Trophoblast cell (in vitro differentiated cells and primary cell): ENCODE data around the gene STING1. TPM values are rescaled to one million over a fixed set of nuclear protein-coding genes. Genes with fewer than 3 reads are reported as not detected.
"Not testable (repeated sequence)": the region's sequence is repeated elsewhere in the genome, so short reads cannot be mapped to it uniquely, and the experiment has no call there.

ENCODE experiments used
- DNase-seq, 2 donors: peaks; one replicate each; pipeline ENCODE4 v3.0.0-alpha.2; 2016
- H2AFZ ChIP-seq: 2 replicates; pipeline ENCODE4 v1.6.1; 2013; ENCODE audit warnings: low read length, moderate library complexity, mild to moderate bottlenecking; ENCODE audit not compliant: insufficient read depth, poor library complexity
- H2AK5ac ChIP-seq: 2 replicates; pipeline ENCODE4 v1.6.1; 2013; ENCODE audit warnings: mild to moderate bottlenecking, low read length
- H2BK120ac ChIP-seq: 2 replicates; pipeline ENCODE4 v1.6.1; 2013; ENCODE audit warnings: low read length, mild to moderate bottlenecking, moderate library complexity; ENCODE audit not compliant: insufficient read depth, poor library complexity
- H2BK12ac ChIP-seq: 2 replicates; pipeline ENCODE4 v1.6.1; 2013; ENCODE audit warnings: mild to moderate bottlenecking, low read length, moderate library complexity
- H2BK5ac ChIP-seq: 2 replicates; pipeline ENCODE4 v1.6.1; 2013; ENCODE audit warnings: low read length, low read depth, moderate library complexity, mild to moderate bottlenecking; ENCODE audit not compliant: poor library complexity
- H3K14ac ChIP-seq: 2 replicates; pipeline ENCODE4 v1.6.1; 2013; ENCODE audit warnings: mild to moderate bottlenecking, low read length
- H3K18ac ChIP-seq: 2 replicates; pipeline ENCODE4 v1.6.1; 2013; ENCODE audit warnings: mild to moderate bottlenecking, low read length
- H3K23ac ChIP-seq: 2 replicates; pipeline ENCODE4 v1.6.1; 2013; ENCODE audit warnings: low read length
- H3K27ac ChIP-seq: 2 replicates; pipeline ENCODE4 v1.5.1; 2013; ENCODE audit warnings: low read depth, mild to moderate bottlenecking, inconsistent platforms, low read length, moderate library complexity
- H3K27me3 ChIP-seq: 2 replicates; pipeline ENCODE4 v1.6.1; 2013; ENCODE audit warnings: inconsistent platforms, mild to moderate bottlenecking, low read length, moderate library complexity; ENCODE audit not compliant: insufficient read depth
- H3K36me3 ChIP-seq, 2 experiments: 1 replicate in 1 of 2; 2 replicates in 1 of 2; pipeline ENCODE4 v1.6.1; 2013; ENCODE audit warnings: low read length in 2 of 2, mild to moderate bottlenecking in 2 of 2, moderate library complexity in 1 of 2; ENCODE audit not compliant: insufficient read depth in 2 of 2, control insufficient read depth in 1 of 2
- H3K4ac ChIP-seq: 2 replicates; pipeline ENCODE4 v1.6.1; 2013; ENCODE audit warnings: low read depth, mild to moderate bottlenecking, low read length, moderate library complexity
- H3K4me1 ChIP-seq, 2 experiments: 1 replicate in 1 of 2; 2 replicates in 1 of 2; pipeline ENCODE4 v1.6.1; 2013; ENCODE audit warnings: low read length in 2 of 2, mild to moderate bottlenecking in 2 of 2, moderate library complexity in 1 of 2; ENCODE audit not compliant: insufficient read depth in 2 of 2, control insufficient read depth in 1 of 2
- H3K4me2 ChIP-seq: 2 replicates; pipeline ENCODE4 v1.6.1; 2013; ENCODE audit warnings: inconsistent platforms, mild to moderate bottlenecking, low read length, moderate library complexity
- H3K4me3 ChIP-seq: 2 replicates; pipeline ENCODE4 v1.5.1; 2013; ENCODE audit warnings: mild to moderate bottlenecking, low read depth, low read length, inconsistent platforms
- H3K79me1 ChIP-seq: one replicate; pipeline ENCODE4 v1.6.1; 2013; ENCODE audit warnings: low read length
- H3K79me2 ChIP-seq: 2 replicates; pipeline ENCODE4 v1.6.1; 2013; ENCODE audit warnings: low read length, mild to moderate bottlenecking; ENCODE audit not compliant: control insufficient read depth, insufficient read depth, poor library complexity
- H3K9ac ChIP-seq: 2 replicates; pipeline ENCODE4 v1.6.1; 2013; ENCODE audit warnings: mild to moderate bottlenecking, low read length
- H3K9me3 ChIP-seq: 2 replicates; pipeline ENCODE4 v1.6.1; 2013; ENCODE audit warnings: low read depth, mild to moderate bottlenecking, control low read depth, inconsistent platforms, low read length; ENCODE audit not compliant: insufficient read depth
- H4K12ac ChIP-seq: 2 replicates; pipeline ENCODE4 v1.6.1; 2013; ENCODE audit warnings: low read depth, mild to moderate bottlenecking, low read length, moderate library complexity
- H4K8ac ChIP-seq: 2 replicates; pipeline ENCODE4 v1.6.1; 2013; ENCODE audit warnings: low read depth, mild to moderate bottlenecking, low read length, moderate library complexity
- H4K91ac ChIP-seq: one replicate; pipeline ENCODE4 v1.6.1; 2013; ENCODE audit warnings: low read depth, mild to moderate bottlenecking, low read length, moderate library complexity
- WGBS: extraction: QIAGEN DNeasy Blood & Tissue Kit; methylation state at CpG from one replicate; pipeline ENCODE4 v1.1.7; 2013; ENCODE audit warnings: missing lambda C conversion rate; ENCODE audit not compliant: insufficient read length, insufficient coverage; ENCODE audit errors: extremely low coverage; 5-methylcytosine and 5-hydroxymethylcytosine counted together
- polyA plus RNA-seq: library from polyadenylated mRNA; stranded (reverse); fragments of 200-250 nt; gene quantifications from 2 replicates; pipeline ENCODE4 v1.2.3, GENCODE V29; 2013

The STING1 gene
- polyA plus RNA-seq: 0.07 and 0.08 TPM in 2 replicates

DNA sequence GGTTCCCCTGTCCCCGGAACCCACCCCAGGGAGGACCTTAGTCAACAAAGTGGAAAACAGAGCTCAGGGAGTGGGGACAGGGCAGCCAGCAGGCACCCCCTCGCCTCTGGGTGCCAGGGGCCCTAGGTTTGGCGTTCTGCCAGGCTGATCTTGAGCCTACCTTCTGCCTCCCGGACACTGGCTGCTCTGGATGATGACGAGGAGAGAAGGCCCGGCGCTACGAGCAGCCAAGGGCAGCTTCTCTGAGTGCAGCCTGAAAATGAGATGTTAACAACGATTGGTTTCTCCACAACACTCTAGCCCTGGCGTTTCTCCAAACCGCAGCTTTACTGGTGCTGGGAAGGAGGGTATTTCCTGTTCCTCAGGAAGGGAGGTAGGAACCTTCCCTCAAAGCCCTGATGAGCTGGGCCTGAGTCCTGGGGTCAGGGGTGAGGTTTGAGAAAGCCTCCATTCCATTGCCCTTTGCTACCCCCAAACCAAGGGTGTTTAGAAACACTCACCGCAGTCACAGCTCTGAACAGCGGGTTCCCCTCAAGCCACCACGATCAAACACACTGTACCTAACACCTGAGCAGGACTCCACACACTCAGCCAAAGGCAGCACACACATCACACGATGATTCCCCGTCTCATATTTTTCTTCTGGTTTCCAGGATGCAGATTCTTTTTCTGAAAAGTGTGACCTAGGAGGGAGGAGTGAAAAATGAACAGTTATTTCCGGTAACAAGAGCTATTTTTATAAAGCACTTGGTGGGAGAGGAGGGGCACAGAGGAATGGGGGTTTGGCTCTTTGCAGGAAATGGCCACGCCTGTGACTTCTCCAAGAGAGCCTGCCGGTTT is at the start of gene STING1:
Gene STING1, minus strand, starts transcription at position 709 of the 840 bp plus-strand sequence. CDS start 1,054 bp downstream, outside the sequence.
- peaks cover 0 to 3% of the 10 kb centered on the region in 2 experiments for H3K4me1 ChIP-seq
- H3K79me1 ChIP-seq: no peaks in the 10 kb centered on the region
- H4K12ac ChIP-seq: no peak within 1 kb of the TSS
- H3K4ac ChIP-seq: no peak within 1 kb of the TSS
- no peak within 1 kb of the TSS for H3K9ac ChIP-seq
- peak within 1 kb of the TSS; percentile 13 for H2AFZ ChIP-seq
- peaks cover 3% of the 10 kb centered on the region for H3K9me3 ChIP-seq
- no peak within 1 kb of the TSS for H3K23ac ChIP-seq
- no peaks in the 10 kb centered on the region for H3K79me2 ChIP-seq
- H3K4me2 ChIP-seq: no peak within 1 kb of the TSS
- H3K36me3 ChIP-seq: no peaks in the 10 kb centered on the region
- H2BK5ac ChIP-seq: no peak within 1 kb of the TSS
- WGBS: no CpG with 5 or more reads among the region's 19 CpGs
- no peak within 1 kb of the TSS for H4K8ac ChIP-seq
- H3K18ac ChIP-seq: no peak within 1 kb of the TSS
- no peaks in the 10 kb centered on the region for H3K27me3 ChIP-seq
- no peak within 1 kb of the TSS for H3K4me3 ChIP-seq
- no peak within 1 kb of the TSS for H2AK5ac ChIP-seq
- no peak within 1 kb of the TSS for H2BK120ac ChIP-seq
- H2BK12ac ChIP-seq: no peak within 1 kb of the TSS
- H4K91ac ChIP-seq: no peak within 1 kb of the TSS
- no peak within 1 kb of the TSS for H3K27ac ChIP-seq
- peak in 1 of 2 donors; percentile 31 for DNase-seq
- no peak within 1 kb of the TSS for H3K14ac ChIP-seq

DNA sequence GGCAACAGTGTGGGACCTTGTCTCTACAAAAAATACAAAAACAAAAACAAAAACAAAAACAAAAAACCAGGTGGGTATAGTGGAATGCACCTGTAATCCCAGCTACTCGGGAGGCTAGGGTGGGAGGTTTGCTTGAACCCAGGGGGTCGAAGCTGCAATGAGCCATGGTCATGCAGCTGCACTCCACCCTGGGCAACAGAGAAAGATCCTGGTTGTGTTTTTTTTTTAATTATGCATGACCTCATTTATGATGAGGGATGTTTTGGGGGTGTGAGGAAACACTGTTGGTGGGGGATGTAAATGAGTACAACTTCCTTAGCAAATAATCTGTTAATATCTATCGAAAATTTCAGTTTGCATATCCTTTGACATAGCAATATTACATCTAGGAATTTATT is 49.2 kb upstream of the STING1 start:
- Histone ChIP-seq H3K27ac (no peak overlapping the region), H3K4ac (no peak overlapping the region), H3K79me2 (no peaks in the 10 kb centered on the region), H4K91ac (no peak overlapping the region), H3K14ac (no peak overlapping the region), H2AFZ (no peak overlapping the region), H4K12ac (no peak overlapping the region), H3K23ac (no peak overlapping the region), H3K9me3 (no peaks in the 10 kb centered on the region), H3K27me3 (no peaks in the 10 kb centered on the region), H3K79me1 (no peaks in the 10 kb centered on the region), H2AK5ac (no peak overlapping the region), H3K9ac (no peak overlapping the region), H3K4me2 (no peak overlapping the region), H2BK120ac (no peak overlapping the region), H2BK5ac (no peak overlapping the region), H3K18ac (no peak overlapping the region), H3K36me3 (no peaks in the 10 kb centered on the region), H2BK12ac (no peak overlapping the region), H3K4me1 (no peaks in the 10 kb centered on the region), H4K8ac (no peak overlapping the region), H3K4me3 (no peak overlapping the region)
- no CpG with 5 or more reads among the region's 3 CpGs for WGBS
- no peak for DNase-seq

DNA sequence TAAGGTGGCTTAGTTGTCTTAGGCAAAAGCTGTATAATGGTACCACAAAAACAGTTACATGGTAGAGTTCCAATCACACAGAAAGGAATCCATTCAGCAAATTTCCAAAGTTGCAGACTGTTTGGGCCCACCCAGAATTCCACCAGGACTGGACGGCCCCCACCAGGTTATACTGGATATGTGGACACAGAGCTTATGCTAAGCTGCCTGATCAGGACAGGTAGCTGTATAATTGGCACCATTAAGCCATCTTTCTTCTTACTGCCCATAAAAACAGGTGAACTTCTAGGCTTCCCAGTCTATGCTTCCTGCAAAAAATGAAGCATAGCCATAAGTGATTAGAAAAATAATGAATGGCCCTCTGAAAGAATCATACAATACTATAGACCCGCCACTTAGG is 47.5 kb upstream of the STING1 start:
- H3K36me3 ChIP-seq, H3K4me2 ChIP-seq, H3K9ac ChIP-seq, H2BK12ac ChIP-seq, H2BK120ac ChIP-seq, H3K27ac ChIP-seq, H3K79me1 ChIP-seq, H3K18ac ChIP-seq, H3K14ac ChIP-seq, H2BK5ac ChIP-seq, H3K27me3 ChIP-seq, H4K12ac ChIP-seq, DNase-seq, H3K79me2 ChIP-seq, H4K8ac ChIP-seq, H2AFZ ChIP-seq, H3K4me3 ChIP-seq, H3K4me1 ChIP-seq, H3K23ac ChIP-seq, H4K91ac ChIP-seq, H3K4ac ChIP-seq, H2AK5ac ChIP-seq, H3K9me3 ChIP-seq: not testable (repeated sequence)
- WGBS: no CpG with 5 or more reads among the region's 2 CpGs

DNA sequence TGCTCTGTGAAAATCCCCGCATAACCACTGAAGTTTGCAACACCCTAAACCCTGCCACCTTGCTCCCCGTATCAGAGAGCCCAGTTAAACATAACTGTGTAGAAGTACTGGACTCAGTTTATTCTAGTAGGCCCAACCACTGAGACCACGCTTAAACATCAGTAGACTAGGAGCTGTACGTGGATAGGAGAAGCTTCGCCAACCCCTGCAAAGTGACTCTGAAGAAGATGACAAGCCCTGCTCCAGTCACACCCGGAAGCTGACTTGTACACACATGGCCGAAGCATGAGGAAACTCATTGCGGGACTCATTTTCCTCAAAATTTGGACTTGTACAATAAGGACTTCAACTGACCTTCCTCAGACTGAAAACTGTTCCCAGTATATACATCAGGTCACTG is 46.1 kb upstream of the STING1 start:
- not testable (repeated sequence) for H4K91ac ChIP-seq, H3K14ac ChIP-seq, H2BK5ac ChIP-seq, H4K12ac ChIP-seq, H2AFZ ChIP-seq, H3K23ac ChIP-seq, H3K36me3 ChIP-seq, H3K79me2 ChIP-seq, H2BK12ac ChIP-seq, H2BK120ac ChIP-seq, DNase-seq, H3K27me3 ChIP-seq, H3K4me2 ChIP-seq, H2AK5ac ChIP-seq, H4K8ac ChIP-seq, H3K4me3 ChIP-seq, H3K27ac ChIP-seq, H3K4me1 ChIP-seq, H3K9me3 ChIP-seq, H3K79me1 ChIP-seq, H3K18ac ChIP-seq, H3K9ac ChIP-seq, H3K4ac ChIP-seq
- WGBS: no CpG with 5 or more reads among the region's 8 CpGs
